Prostate gland (tissue), 2 donors: ENCODE measurements around the gene SYNPR.
"Not testable (repeated sequence)": the region's sequence is repeated elsewhere in the genome, so short reads cannot be mapped to it uniquely, and the experiment has no call there.

Experiments used
- CTCF ChIP-seq, 4 experiments: fragments of 200-600 bp in 2 of 4; fragments of 450-650 bp in 2 of 4; sonication (generic) in 2 of 4; IDR thresholded peaks; 1 replicate in 3 of 4; 2 replicates in 1 of 4; pipeline ENCODE4 v1.5.1; 2016 to 2019; ENCODE audit warnings: antibody characterized with exemption in 4 of 4, mild to moderate bottlenecking in 2 of 4, moderate library complexity in 2 of 4
- POLR2A ChIP-seq: fragments of 450-650 bp; IDR thresholded peaks from one replicate; pipeline ENCODE4 v1.6.1; 2016; ENCODE audit warnings: antibody characterized with exemption, mild to moderate bottlenecking
- POLR2AphosphoS5 ChIP-seq: sonication (generic); formaldehyde crosslinking; IDR thresholded peaks from one replicate; pipeline ENCODE4 v1.6.1; 2017; ENCODE audit warnings: antibody characterized with exemption

DNA sequence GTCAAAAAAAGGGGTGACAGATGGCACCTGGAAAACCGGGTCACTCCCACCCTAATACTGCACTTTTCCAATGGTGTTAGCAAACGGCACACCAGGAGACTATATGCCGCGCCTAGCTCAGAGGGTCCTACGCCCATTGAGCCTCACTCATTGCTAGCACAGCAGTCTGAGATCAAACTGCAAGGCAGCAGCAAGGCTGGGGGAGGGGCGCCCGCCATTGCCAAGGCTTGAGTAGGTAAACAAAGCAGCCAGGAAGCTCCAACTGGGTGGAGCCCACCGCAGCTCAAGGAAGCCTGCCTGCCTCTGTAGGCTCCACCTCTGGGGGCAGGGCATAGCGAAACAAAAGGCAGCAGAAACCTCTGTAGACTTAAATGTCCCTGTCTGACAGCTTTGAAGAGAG, 22.3 kb upstream of the SYNPR start:
- TF ChIP-seq CTCF (IDR thresholded peaks at IDR 0.05); POLR2A; POLR2AphosphoS5: not testable (repeated sequence)
